ENCODE results near the gene NFIA.

DNA sequence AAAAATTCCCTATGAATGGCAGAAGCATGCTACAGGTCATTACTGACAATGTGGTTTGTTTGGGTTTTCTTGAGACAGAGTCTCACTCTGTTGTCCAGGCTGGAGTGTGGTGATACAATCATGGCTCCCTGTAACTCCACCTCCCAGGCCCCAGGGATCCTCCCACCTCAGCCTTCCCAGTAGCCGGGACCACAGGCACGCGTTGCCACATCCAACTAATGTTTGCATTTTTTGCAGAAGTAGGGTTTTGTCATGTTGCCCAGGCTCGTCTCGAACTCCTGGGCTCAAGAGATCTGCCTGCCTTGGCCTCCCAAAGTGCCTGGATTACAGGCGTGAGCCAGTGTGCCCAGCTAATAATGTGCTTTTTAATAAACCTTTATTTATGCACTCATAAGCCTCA is 259.1 kb downstream of the NFIA start:
- TF ChIP-seq, protein P1, sequence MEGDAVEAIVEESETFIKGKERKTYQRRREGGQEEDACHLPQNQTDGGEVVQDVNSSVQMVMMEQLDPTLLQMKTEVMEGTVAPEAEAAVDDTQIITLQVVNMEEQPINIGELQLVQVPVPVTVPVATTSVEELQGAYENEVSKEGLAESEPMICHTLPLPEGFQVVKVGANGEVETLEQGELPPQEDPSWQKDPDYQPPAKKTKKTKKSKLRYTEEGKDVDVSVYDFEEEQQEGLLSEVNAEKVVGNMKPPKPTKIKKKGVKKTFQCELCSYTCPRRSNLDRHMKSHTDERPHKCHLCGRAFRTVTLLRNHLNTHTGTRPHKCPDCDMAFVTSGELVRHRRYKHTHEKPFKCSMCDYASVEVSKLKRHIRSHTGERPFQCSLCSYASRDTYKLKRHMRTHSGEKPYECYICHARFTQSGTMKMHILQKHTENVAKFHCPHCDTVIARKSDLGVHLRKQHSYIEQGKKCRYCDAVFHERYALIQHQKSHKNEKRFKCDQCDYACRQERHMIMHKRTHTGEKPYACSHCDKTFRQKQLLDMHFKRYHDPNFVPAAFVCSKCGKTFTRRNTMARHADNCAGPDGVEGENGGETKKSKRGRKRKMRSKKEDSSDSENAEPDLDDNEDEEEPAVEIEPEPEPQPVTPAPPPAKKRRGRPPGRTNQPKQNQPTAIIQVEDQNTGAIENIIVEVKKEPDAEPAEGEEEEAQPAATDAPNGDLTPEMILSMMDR (IDR thresholded peaks at IDR 0.05) = no peak
- TF ChIP-seq POLR2A (IDR thresholded peaks at IDR 0.05) = no peak
